GM19328 (cell line): ENCODE data around the gene TBC1D22B.
"Not testable (repeated sequence)": the region's sequence is repeated elsewhere in the genome, so short reads cannot be mapped to it uniquely, and the experiment has no call there.

Source experiments
- ATAC-seq: cut with Tn5 transposase; IDR thresholded peaks from one replicate; pipeline ENCODE4 v1.9.1; 2021; ENCODE audit warnings: mild to moderate bottlenecking, moderate library complexity; ENCODE audit not compliant: unreplicated experiment

Gene TBC1D22B

GRCh38 chr6:37319856-37320480 is 62.4 kb downstream of the TBC1D22B start:
- ATAC-seq: no peak

GRCh38 chr6:37320646-37321045 is 63.1 kb downstream of the TBC1D22B start:
- no peak for ATAC-seq

- no peak for ATAC-seq
Measured at GRCh38 chr6:37321101-37321500, 63.5 kb downstream of the TBC1D22B start.

- no peak for ATAC-seq
Measured at GRCh38 chr6:37321516-37322415, 64.2 kb downstream of the TBC1D22B start.

GRCh38 chr6:37323580-37323979 is 66.0 kb downstream of the TBC1D22B start:
- ATAC-seq: no peak

GRCh38 chr6:37324131-37325033 is 66.8 kb downstream of the TBC1D22B start:
- no peak for ATAC-seq

GRCh38 chr6:37330345-37330744 is 72.8 kb downstream of the TBC1D22B start:
- not testable (repeated sequence) for ATAC-seq

GRCh38 chr6:37331047-37331446 is 73.5 kb downstream of the TBC1D22B start:
- no peak for ATAC-seq

- no peak for ATAC-seq
Measured at GRCh38 chr6:37332894-37333293, 75.3 kb downstream of the TBC1D22B start.

GRCh38 chr6:37334047-37334446 is 76.5 kb downstream of the TBC1D22B start:
- ATAC-seq: no peak

GRCh38 chr6:37338317-37338716 is 80.7 kb downstream of the TBC1D22B start:
- not testable (repeated sequence) for ATAC-seq

GRCh38 chr6:37338745-37339255 is 81.2 kb downstream of the TBC1D22B start:
- no peak for ATAC-seq

- no peak for ATAC-seq
Measured at GRCh38 chr6:37339741-37340638, 82.4 kb downstream of the TBC1D22B start.

- no peak for ATAC-seq
Measured at GRCh38 chr6:37340639-37340943, 83.0 kb downstream of the TBC1D22B start.

GRCh38 chr6:37343248-37343647 is 85.7 kb downstream of the TBC1D22B start:
- no peak for ATAC-seq

- ATAC-seq: no peak
Measured at GRCh38 chr6:37344308-37344707, 86.7 kb downstream of the TBC1D22B start.

- not testable (repeated sequence) for ATAC-seq
Measured at GRCh38 chr6:37345804-37346203, 88.2 kb downstream of the TBC1D22B start.

- no peak for ATAC-seq
Measured at GRCh38 chr6:37347177-37347576, 89.6 kb downstream of the TBC1D22B start.

- no peak for ATAC-seq
Measured at GRCh38 chr6:37347670-37348111, 90.1 kb downstream of the TBC1D22B start.

- ATAC-seq: no peak
Measured at GRCh38 chr6:37351027-37351426, 93.5 kb downstream of the TBC1D22B start.
